ENCODE data around the gene TNFRSF4.

DNA sequence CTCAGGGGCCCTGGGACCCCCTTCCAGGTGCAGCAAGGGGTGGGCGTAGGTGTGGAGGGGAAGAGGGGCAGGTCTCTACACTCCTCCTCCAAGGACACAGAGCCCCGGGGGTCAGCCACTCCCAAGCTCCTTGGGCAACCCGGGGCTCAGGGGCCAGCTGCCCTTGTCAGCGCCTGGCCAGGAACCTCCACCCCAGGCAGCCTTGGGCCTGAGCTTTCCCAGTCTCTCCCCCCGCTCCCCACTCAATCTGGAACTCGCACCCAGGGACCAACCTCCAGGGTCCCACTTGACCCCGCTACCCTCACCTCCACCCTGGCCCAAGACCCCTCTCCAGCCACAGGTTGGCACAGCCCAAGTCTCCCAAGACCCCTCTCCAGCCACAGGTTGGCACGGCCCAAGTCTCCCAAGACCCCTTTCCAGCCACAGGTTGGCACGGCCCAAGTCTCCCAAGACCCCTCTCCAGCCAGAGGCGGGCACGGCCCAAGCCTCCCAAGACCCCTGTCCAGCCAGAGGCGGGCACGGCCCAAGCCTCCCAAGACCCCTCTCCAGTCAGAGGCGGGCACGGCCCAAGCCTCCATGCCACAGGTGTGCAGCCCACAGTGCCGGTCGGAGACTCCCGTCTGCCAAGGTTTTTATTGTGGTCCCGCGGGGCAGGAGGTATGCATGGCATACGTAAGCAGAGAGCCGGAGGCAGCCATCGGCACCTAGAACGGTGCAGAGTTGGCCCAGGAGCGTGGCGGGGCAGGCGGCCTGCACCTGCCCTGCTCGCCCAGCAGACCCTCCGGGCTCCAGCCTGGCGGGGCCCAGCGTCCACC, 3.0 kb downstream of the TNFRSF4 start:
- TF ChIP-seq SIN3A (IDR thresholded peaks at IDR 0.05; ENCODE audit: low read depth) (no peak), SRF (IDR thresholded peaks at IDR 0.05; ENCODE audit: low read depth) (no peak)

Measured in HCT116 (cell line).